H1 (cell line): ENCODE measurements around the gene CPNE4. TPM values are rescaled to one million over a fixed set of nuclear protein-coding genes. Genes with fewer than 3 reads are reported as not detected.

Experiments used
- CTCF ChIA-PET: fragments of 300-600 bp; sonication (Branson Sonifier 250); formaldehyde crosslinking; loops from one replicate; lab custom pipeline; 2021; ENCODE audit not compliant: partially characterized antibody; lab: Charles Lee
- POLR2A ChIA-PET: fragments of 300-600 bp; sonication (Branson Sonifier 250); formaldehyde crosslinking; loops from one replicate; lab custom pipeline; 2021; ENCODE audit warnings: inconsistent platforms; ENCODE audit not compliant: partially characterized antibody; lab: Charles Lee
- DNase-seq, 2 experiments: peaks; one replicate each; pipeline versions ENCODE4 v3.0.0 to v3.0.0-alpha.2; 2010 to 2022; ENCODE audit warnings: low spot score in 2 of 2, low read depth in 1 of 2, mixed read lengths in 1 of 2
- FAIRE-seq: peaks from 2 replicates; lab custom pipeline; 2011; peaks lifted over from hg19 to GRCh38; lab: Jason Lieb, UNC
- H2AFZ ChIP-seq: 2 replicates; pipeline ENCODE4 v1.8.1; 2012; ENCODE audit warnings: low read length, inconsistent platforms
- H2AK5ac ChIP-seq: 2 replicates; pipeline ENCODE4 v1.6.1; 2013; ENCODE audit warnings: low read depth, low read length
- H2BK120ac ChIP-seq: replicated peaks from 2 replicates; pipeline ENCODE3; 2013; ENCODE audit warnings: low read depth, low read length, inconsistent platforms
- H2BK12ac ChIP-seq: 2 replicates; pipeline ENCODE4 v1.6.1; 2013; ENCODE audit warnings: low read depth, low read length
- H2BK15ac ChIP-seq: 2 replicates; pipeline ENCODE4 v1.6.1; 2013; ENCODE audit warnings: low read length
- H2BK20ac ChIP-seq: 2 replicates; pipeline ENCODE4 v1.6.1; 2013; ENCODE audit warnings: low read length
- H2BK5ac ChIP-seq: 2 replicates; pipeline ENCODE4 v1.6.1; 2013; ENCODE audit warnings: low read depth, low read length
- H3K14ac ChIP-seq: 2 replicates; pipeline ENCODE4 v1.6.1; 2013; ENCODE audit warnings: inconsistent platforms; ENCODE audit not compliant: insufficient read length
- H3K18ac ChIP-seq: 2 replicates; pipeline ENCODE4 v1.6.1; 2013; ENCODE audit warnings: low read length; ENCODE audit errors: extremely low read depth
- H3K23ac ChIP-seq: 2 replicates; pipeline ENCODE4 v1.6.1; 2013; ENCODE audit warnings: inconsistent platforms; ENCODE audit not compliant: insufficient read length
- H3K23me2 ChIP-seq: 2 replicates; pipeline ENCODE4 v1.6.1; 2013; ENCODE audit warnings: low read depth, low read length
- H3K27ac ChIP-seq: 2 replicates; pipeline ENCODE4 v1.6.1; 2011; ENCODE audit warnings: low read depth, low read length, inconsistent platforms
- H3K27me3 ChIP-seq, 4 experiments: replicated peaks in 1 of 4; 1 replicate in 1 of 4; 2 replicates in 3 of 4; pipeline versions ENCODE4 v1.6.1 to v1.8.1; 2011 to 2013; ENCODE audit warnings: low read length in 3 of 4, mild to moderate bottlenecking in 3 of 4, inconsistent platforms in 2 of 4, mixed read lengths in 2 of 4, moderate library complexity in 1 of 4; ENCODE audit not compliant: control insufficient read depth in 3 of 4, insufficient read depth in 3 of 4; ENCODE audit errors: extremely low read depth in 1 of 4
- H3K36me3 ChIP-seq, 4 experiments: 2 replicates each; pipeline versions ENCODE4 v1.6.1 to v1.8.1; 2011 to 2013; ENCODE audit warnings: mild to moderate bottlenecking in 4 of 4, low read length in 3 of 4, moderate library complexity in 2 of 4, control low read depth in 1 of 4, inconsistent platforms in 1 of 4; ENCODE audit not compliant: insufficient read depth in 4 of 4, control insufficient read depth in 2 of 4
- H3K4ac ChIP-seq: replicated peaks from 2 replicates; pipeline ENCODE3; 2013; ENCODE audit warnings: low read length, low read depth, mixed read lengths, inconsistent platforms; ENCODE audit not compliant: insufficient read length
- H3K4me1 ChIP-seq, 4 experiments: replicated peaks in 1 of 4; 1 replicate in 1 of 4; 2 replicates in 3 of 4; pipeline versions ENCODE4 v1.6.1 to v1.8.1; 2011 to 2013; ENCODE audit warnings: low read length in 3 of 4, inconsistent platforms in 2 of 4, mixed read lengths in 1 of 4; ENCODE audit not compliant: insufficient read depth in 4 of 4, control insufficient read depth in 3 of 4
- H3K4me2 ChIP-seq, 2 experiments: 2 replicates each; pipeline versions ENCODE4 v1.6.1 to v1.8.1; 2011 to 2013; ENCODE audit warnings: low read depth in 2 of 2, low read length in 2 of 2, control low read depth in 1 of 2, inconsistent platforms in 1 of 2, mild to moderate bottlenecking in 1 of 2; ENCODE audit not compliant: insufficient read depth in 1 of 2
- H3K4me3 ChIP-seq, 4 experiments: fragments of 200-600, 300-600 bp in 1 of 4; sonication (generic), shearing (Covaris generic), sonication (Bioruptor Twin) in 1 of 4; 2 replicates each; pipeline versions ENCODE4 v1.5.1 to v1.8.1; 2011 to 2016; ENCODE audit warnings: low read length in 4 of 4, low read depth in 3 of 4, control low read depth in 2 of 4, inconsistent platforms in 2 of 4, mild to moderate bottlenecking in 2 of 4, mixed read lengths in 1 of 4, moderate library complexity in 1 of 4; ENCODE audit not compliant: insufficient read depth in 2 of 4; ENCODE audit errors: extremely low read depth in 1 of 4
- H3K56ac ChIP-seq: replicated peaks from 2 replicates; pipeline ENCODE3; 2013; ENCODE audit warnings: low read depth, mild to moderate bottlenecking, mixed read lengths, low read length, inconsistent platforms; ENCODE audit not compliant: insufficient read length
- H3K79me1 ChIP-seq: 2 replicates; pipeline ENCODE4 v1.6.1; 2013; ENCODE audit warnings: low read depth, low read length, control low read depth
- H3K79me2 ChIP-seq, 2 experiments: 2 replicates each; pipeline versions ENCODE4 v1.6.1 to v1.8.1; 2012 to 2013; ENCODE audit warnings: low read length in 2 of 2, mild to moderate bottlenecking in 2 of 2, inconsistent platforms in 1 of 2; ENCODE audit not compliant: insufficient read depth in 2 of 2, control insufficient read depth in 1 of 2
- H3K9ac ChIP-seq, 4 experiments: replicated peaks in 1 of 4; 1 replicate in 1 of 4; 2 replicates in 3 of 4; pipeline versions ENCODE4 v1.6.1 to v1.8.1; 2011 to 2013; ENCODE audit warnings: low read depth in 3 of 4, low read length in 3 of 4, control low read depth in 2 of 4, mild to moderate bottlenecking in 2 of 4, moderate library complexity in 2 of 4, inconsistent platforms in 1 of 4; ENCODE audit errors: extremely low read depth in 1 of 4
- H3K9me3 ChIP-seq, 2 experiments: 2 replicates each; pipeline versions ENCODE4 v1.6.1 to v1.8.1; 2012 to 2013; ENCODE audit warnings: mild to moderate bottlenecking in 2 of 2, moderate library complexity in 2 of 2, control low read depth in 1 of 2, inconsistent platforms in 1 of 2, low read depth in 1 of 2, low read length in 1 of 2, mixed read lengths in 1 of 2; ENCODE audit not compliant: insufficient read depth in 2 of 2
- H4K20me1 ChIP-seq, 2 experiments: replicated peaks in 1 of 2; 2 replicates each; pipeline versions ENCODE3 to v1.8.1; 2011 to 2013; ENCODE audit warnings: inconsistent platforms in 2 of 2, low read length in 2 of 2, mild to moderate bottlenecking in 1 of 2; ENCODE audit not compliant: insufficient read depth in 2 of 2, control insufficient read depth in 1 of 2
- H4K5ac ChIP-seq: 2 replicates; pipeline ENCODE4 v1.6.1; 2013; ENCODE audit warnings: low read length, low read depth, mixed read lengths, inconsistent platforms; ENCODE audit not compliant: insufficient read length
- H4K8ac ChIP-seq: 2 replicates; pipeline ENCODE4 v1.8.0; 2013; ENCODE audit warnings: mild to moderate bottlenecking, moderate library complexity, low read length, inconsistent platforms; ENCODE audit not compliant: insufficient read depth; ENCODE audit errors: extremely low read depth
- H4K91ac ChIP-seq: replicated peaks from 2 replicates; pipeline ENCODE3; 2013; ENCODE audit warnings: low read length, mixed read lengths, inconsistent platforms; ENCODE audit not compliant: insufficient read length
- CHD2 ChIP-seq: IDR thresholded peaks from 2 replicates; pipeline ENCODE4 v1.6.1; 2012; ENCODE audit warnings: low read length, improper control_type of control experiment
- EZH2 ChIP-seq: fragments of 200-600 bp; sonication (generic); IDR thresholded peaks from 2 replicates; pipeline ENCODE4 v1.7.1; 2012; ENCODE audit warnings: low read depth, mild to moderate bottlenecking, moderate library complexity, low read length, inconsistent platforms; ENCODE audit not compliant: severe bottlenecking
- NANOG ChIP-seq: IDR thresholded peaks from 2 replicates; pipeline ENCODE4 v1.6.1; 2011; ENCODE audit warnings: low read length, low read depth, mild to moderate bottlenecking, inconsistent platforms; ENCODE audit not compliant: insufficient read depth, poor library complexity, severe bottlenecking
- SAP30 ChIP-seq: fragments of 300-600 bp; sonication (generic); IDR thresholded peaks from 2 replicates; pipeline ENCODE4 v1.7.1; 2012; ENCODE audit warnings: low read length, moderate library complexity, mild to moderate bottlenecking, inconsistent platforms; ENCODE audit not compliant: insufficient read depth, insufficient replicate concordance
- SIN3A ChIP-seq, 2 experiments: IDR thresholded peaks in 1 of 2; conservative IDR thresholded peaks in 1 of 2; 2 replicates each; pipeline ENCODE4 v1.6.1; 2011 to 2012; ENCODE audit warnings: low read length in 2 of 2, improper control_type of control experiment in 1 of 2, low read depth in 1 of 2, mild to moderate bottlenecking in 1 of 2
- SIRT6 ChIP-seq: IDR thresholded peaks from one replicate; pipeline ENCODE4 v1.7.1; 2012; ENCODE audit warnings: low read length, inconsistent platforms
- WGBS, 2 experiments: shearing (Covaris generic) in 1 of 2; methylation state at CpG; one replicate each; pipeline versions ENCODE4 v1.1.6 to v1.1.7; 2013 to 2015; ENCODE audit warnings: low lambda C conversion rate in 2 of 2, mixed read lengths in 2 of 2, inconsistent platforms in 1 of 2, low coverage in 1 of 2, missing lambda C conversion rate in 1 of 2; ENCODE audit not compliant: insufficient replicate concordance in 2 of 2, insufficient coverage in 1 of 2, insufficient read length in 1 of 2; ENCODE audit errors: extremely low coverage in 1 of 2, missing lambda C conversion rate in 1 of 2; 5-methylcytosine and 5-hydroxymethylcytosine counted together
- polyA plus RNA-seq, 7 experiments: library from polyadenylated mRNA; depleted of rRNA in 3 of 7; stranded (reverse) in 5 of 7; unstranded in 2 of 7; fragments of >200 nt in 5 of 7; fragments of 200-250 nt in 2 of 7; gene quantifications; 1 replicate in 5 of 7; 2 replicates in 1 of 7; 4 replicates in 1 of 7; pipeline versions ENCODE4 v1.2.1 to v1.2.3, GENCODE V29; 2011 to 2013; ENCODE audit warnings: missing spikeins in 2 of 7, mixed read lengths in 2 of 7
- total RNA-seq: library from RNA; stranded (reverse); fragmentation: NEBNext Ultra II Directional; extraction: Animal tissue kit (Norgen Biotek cat#: 25700); gene quantifications from 2 replicates; pipeline ENCODE4 v1.2.1, GENCODE V29; 2021

Gene CPNE4
- total and polyA plus RNA-seq, 2 of the 8 experiments (the other 6 are each of a cell fraction or from before 2014, with no cell fraction given), result 0.82 to 3.8 TPM

DNA sequence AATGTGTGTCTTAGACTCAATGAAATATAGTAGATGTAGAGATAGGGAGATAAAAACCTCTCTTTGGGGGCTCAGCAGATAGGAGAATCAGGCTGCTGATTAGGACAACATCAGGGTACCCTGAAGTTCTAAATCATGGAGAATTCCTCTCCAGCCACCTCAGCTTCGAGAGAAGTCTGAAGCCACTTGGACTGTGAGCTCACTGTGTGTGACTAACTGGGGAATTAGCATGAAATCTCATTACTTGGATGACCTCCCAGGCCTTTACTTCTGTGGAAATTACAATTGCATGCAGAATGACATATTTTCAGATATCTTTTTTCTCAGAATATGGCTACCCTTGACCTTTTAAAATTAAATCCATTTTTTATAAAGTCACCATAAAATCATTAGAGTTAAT is 404.0 kb downstream of the CPNE4 start:
- Histone ChIP-seq H4K8ac (no peak overlapping the region), H3K23ac (no peak overlapping the region), H2BK15ac (no peak overlapping the region), H2BK12ac (no peak overlapping the region), H3K4me1 (no peaks in the 10 kb centered on the region), H4K5ac (no peak overlapping the region), H3K23me2 (no peaks in the 10 kb centered on the region), H2AK5ac (no peak overlapping the region), H3K36me3 (no peaks in the 10 kb centered on the region), H2BK120ac (no peak overlapping the region), H2AFZ (no peak overlapping the region), H3K18ac (no peak overlapping the region), H3K14ac (no peak overlapping the region), H3K9me3 (no peaks in the 10 kb centered on the region), H2BK5ac (no peak overlapping the region), H2BK20ac (no peak overlapping the region), H3K9ac (no peak overlapping the region), H4K20me1 (no peaks in the 10 kb centered on the region), H4K91ac (no peak overlapping the region), H3K4me3 (no peak overlapping the region), H3K27ac (no peak overlapping the region), H3K79me1 (no peaks in the 10 kb centered on the region), H3K27me3 (peaks cover 0 to 1% (median 0%) of the 10 kb centered on the region in 4 experiments; a peak in 1 of 7 replicates), H3K56ac (no peak overlapping the region), H3K4ac (no peak overlapping the region), H3K79me2 (no peaks in the 10 kb centered on the region), H3K4me2 (no peak overlapping the region)
- DNase-seq (no peak), FAIRE-seq (no peak)
- TF ChIP-seq SIRT6 (no peak), SIN3A (conservative IDR thresholded peaks at IDR 0.05 in 1 of 2, IDR thresholded peaks at IDR 0.05 in 1 of 2; ENCODE audit: low read depth in 1 of 2, low read length in 2 of 2) (no peak), SAP30 (no peak), CHD2 (no peak), EZH2 (no peak), NANOG (no peak)
- 95% methylated on average over 1 of the region's 1 CpG; no CpG with 5 or more reads in 1 of the 2 experiments for WGBS, 2 experiments
- CTCF ChIA-PET, result no interaction called here
- POLR2A ChIA-PET, result no interaction called here
